HepG2 (cell line): Measurements from ENCODE around the gene IGF2BP3. TPM values are rescaled to one million over a fixed set of nuclear protein-coding genes. Genes with fewer than 3 reads are reported as not detected.
A peak's percentile ranks its signal among the peaks of the same experiment; 100 is the strongest.

ENCODE experiments used
- ATAC-seq: fragments of 200-7000 bp; cut with Tn5 transposase; 3 replicates; pipeline ENCODE4 v1.9.1; 2020; ENCODE audit warnings: mild to moderate bottlenecking, moderate library complexity
- BruUV-seq: library from RNA; stranded (reverse); fragments of 400-500 nt; replicated peaks from 2 replicates; lab custom pipeline; 2021; lab: Mats Ljungman, UMichigan
- CTCF ChIA-PET: fragments of 300-600 bp; formaldehyde crosslinking; extraction: SDS; loops from one replicate; lab custom pipeline; 2021; ENCODE audit warnings: low total read pairs, inconsistent platforms, low intra/inter-chr PET ratio; lab: Yijun Ruan, JAX
- POLR2A ChIA-PET: fragments of 350-600 bp; sonication (Branson Sonifier 250); formaldehyde crosslinking; loops from one replicate; lab custom pipeline; 2020; ENCODE audit warnings: antibody characterized with exemption, inconsistent platforms; lab: Yijun Ruan, JAX
- DNase-seq: peaks from one replicate; pipeline ENCODE4 v3.0.0-alpha.2; 2015; ENCODE audit warnings: low spot score
- FAIRE-seq: peaks from 3 replicates; lab custom pipeline; 2011; peaks lifted over from hg19 to GRCh38; lab: Jason Lieb, UNC
- H2AFZ ChIP-seq: one replicate; pipeline ENCODE4 v1.6.1; 2011; ENCODE audit warnings: low read length, inconsistent platforms
- H3K27ac ChIP-seq: fragments of 300-600 bp; 3 replicates; pipeline ENCODE4 v1.8.0; 2011; ENCODE audit warnings: mixed run types, mild to moderate bottlenecking, mixed read lengths, low read length, inconsistent platforms; ENCODE audit not compliant: insufficient read depth; ENCODE audit errors: extremely low read length
- H3K27me3 ChIP-seq, 2 experiments: fragments of 200-600 bp in 1 of 2; 2 replicates in 1 of 2; 3 replicates in 1 of 2; pipeline versions ENCODE4 v1.6.0 to v1.8.0; 2011; ENCODE audit warnings: low read length in 2 of 2, mild to moderate bottlenecking in 2 of 2, moderate library complexity in 2 of 2, inconsistent platforms in 1 of 2; ENCODE audit not compliant: insufficient read depth in 2 of 2, control insufficient read depth in 1 of 2
- H3K36me3 ChIP-seq, 2 experiments: fragments of 200-600 bp in 1 of 2; replicated peaks in 1 of 2; 2 replicates in 1 of 2; 3 replicates in 1 of 2; pipeline versions ENCODE4 v1.5.1 to v1.8.0; 2011; ENCODE audit warnings: low read length in 2 of 2, inconsistent platforms in 1 of 2; ENCODE audit not compliant: insufficient read depth in 2 of 2, control insufficient read depth in 1 of 2
- H3K4me1 ChIP-seq: 2 replicates; pipeline ENCODE4 v1.5.1; 2012; ENCODE audit warnings: low read length, inconsistent platforms; ENCODE audit not compliant: insufficient read depth
- H3K4me2 ChIP-seq: 2 replicates; pipeline ENCODE4 v1.6.0; 2011; ENCODE audit warnings: low read depth, low read length, inconsistent platforms
- H3K4me3 ChIP-seq, 3 experiments: fragments of 200-600 bp in 1 of 3; sonication (generic), shearing (Covaris generic) in 1 of 3; replicated peaks in 1 of 3; 2 replicates each; pipeline ENCODE4 v1.5.1; 2011 to 2016; ENCODE audit warnings: low read length in 3 of 3, inconsistent platforms in 2 of 3, low read depth in 2 of 3, mild to moderate bottlenecking in 2 of 3, control low read depth in 1 of 3, mixed read lengths in 1 of 3; ENCODE audit not compliant: insufficient read depth in 1 of 3
- H3K79me2 ChIP-seq: one replicate; pipeline ENCODE4 v1.6.1; 2011; ENCODE audit warnings: low read length, inconsistent platforms; ENCODE audit not compliant: insufficient read depth
- H3K9ac ChIP-seq: 2 replicates; pipeline ENCODE4 v1.6.0; 2011; ENCODE audit warnings: mild to moderate bottlenecking, low read depth, low read length, inconsistent platforms; ENCODE audit not compliant: insufficient read depth
- H3K9me3 ChIP-seq: 2 replicates; pipeline ENCODE4 v1.5.1; 2012; ENCODE audit warnings: mild to moderate bottlenecking, low read length
- H4K20me1 ChIP-seq: 2 replicates; pipeline ENCODE4 v1.6.0; 2011; ENCODE audit warnings: inconsistent platforms, mild to moderate bottlenecking, low read length, moderate library complexity; ENCODE audit not compliant: insufficient read depth
- FOXO1 ChIP-seq: sonication (generic); formaldehyde crosslinking; IDR thresholded peaks from 2 replicates; pipeline ENCODE4 v1.4.0; 2020; ENCODE audit warnings: missing genetic modification reagents
- GABPA ChIP-seq, 2 experiments: IDR thresholded peaks; 2 replicates each; pipeline ENCODE4 v1.6.1; 2011 to 2016; ENCODE audit warnings: low read depth in 2 of 2, low read length in 1 of 2, missing biosample characterization in 1 of 2, missing genetic modification characterization in 1 of 2
- HNRNPLL ChIP-seq: fragments of 200-400 bp; formaldehyde crosslinking; IDR thresholded peaks from 2 replicates; pipeline ENCODE4 v1.6.1; 2017; ENCODE audit warnings: mild to moderate bottlenecking, low read depth, low read length; ENCODE audit not compliant: poor library complexity, severe bottlenecking
- HOXA7 ChIP-seq: sonication (generic); formaldehyde crosslinking; IDR thresholded peaks from 2 replicates; pipeline ENCODE4 v1.8.1; 2022; ENCODE audit warnings: mild to moderate bottlenecking, missing genetic modification reagents, moderate library complexity
- NAIF1 ChIP-seq: sonication (generic); formaldehyde crosslinking; IDR thresholded peaks from 2 replicates; pipeline ENCODE4 v1.5.0; 2020; ENCODE audit warnings: mild to moderate bottlenecking, missing genetic modification reagents, borderline replicate concordance
- ZNF891 ChIP-seq: sonication (generic); formaldehyde crosslinking; IDR thresholded peaks from 2 replicates; pipeline ENCODE4 v1.5.0; 2020; ENCODE audit warnings: mild to moderate bottlenecking, missing genetic modification reagents
- WGBS: methylation state at CpG from one replicate; pipeline ENCODE4 v1.1.6; 2017; ENCODE audit warnings: low lambda C conversion rate; 5-methylcytosine and 5-hydroxymethylcytosine counted together
- in situ Hi-C: cut with HindIII; loops from 2 replicates; pipeline ENCODE4 v1.10.0; 2017; ENCODE audit warnings: low pct_unique_long_range_greater_than_20kb; ENCODE audit not compliant: extremely low pct_ligation_motif_present
- intact Hi-C: fragments of 100-400 bp; cut with micrococcal nuclease; formaldehyde crosslinking; loops from one replicate; pipeline ENCODE4 v1.10.0; 2022; ENCODE audit not compliant: unreplicated experiment
- polyA plus RNA-seq, 8 experiments: library from polyadenylated mRNA; depleted of rRNA in 3 of 8; stranded (reverse) in 7 of 8; unstranded in 1 of 8; fragments of >200 nt; fragmentation: Illumina TruSeq in 4 of 8; extraction: Trizol in 4 of 8; gene quantifications; 2 replicates each; pipeline versions ENCODE4 v1.2.1 to v1.2.3, GENCODE V29; 2011 to 2016; ENCODE audit warnings: low read depth in 4 of 8, missing spikeins in 1 of 8, mixed read lengths in 1 of 8; ENCODE audit not compliant: insufficient read depth in 1 of 8
- total RNA-seq, 5 experiments: library from RNA; depleted of rRNA; stranded (reverse); fragments of >200 nt; fragmentation: Illumina TruSeq; extraction: Trizol; gene quantifications; 2 replicates each; pipeline ENCODE4 v1.2.3, GENCODE V29; 2016; ENCODE audit warnings: low read depth in 1 of 5
- TF ChIP-seq, protein P1 (sequence below): sonication (generic); formaldehyde crosslinking; IDR thresholded peaks from 2 replicates; pipeline ENCODE4 v1.5.1; 2020; ENCODE audit warnings: missing genetic modification reagents, mild to moderate bottlenecking, borderline replicate concordance
- TF ChIP-seq, protein P2 (sequence below): sonication (generic); formaldehyde crosslinking; IDR thresholded peaks from 2 replicates; pipeline ENCODE4 v1.5.0; 2020; ENCODE audit warnings: mild to moderate bottlenecking, missing genetic modification reagents
- TF ChIP-seq, protein P3 (sequence below): sonication (generic); formaldehyde crosslinking; IDR thresholded peaks from 2 replicates; pipeline ENCODE4 v1.4.0; 2020; ENCODE audit warnings: missing genetic modification reagents
- TF ChIP-seq, protein P4 (sequence below): sonication (generic); formaldehyde crosslinking; IDR thresholded peaks from 2 replicates; pipeline ENCODE4 v1.9.0; 2022; ENCODE audit warnings: missing genetic modification reagents, mild to moderate bottlenecking, borderline replicate concordance
- TF ChIP-seq, protein P5 (sequence below): IDR thresholded peaks from 2 replicates; pipeline ENCODE4 v1.6.1; 2012; ENCODE audit warnings: inconsistent platforms

The IGF2BP3 gene
- total and polyA plus RNA-seq, 2 of the 13 experiments (the other 11 are each of a cell fraction or from before 2014, with no cell fraction given): 37.7 to 39.5 TPM

DNA sequence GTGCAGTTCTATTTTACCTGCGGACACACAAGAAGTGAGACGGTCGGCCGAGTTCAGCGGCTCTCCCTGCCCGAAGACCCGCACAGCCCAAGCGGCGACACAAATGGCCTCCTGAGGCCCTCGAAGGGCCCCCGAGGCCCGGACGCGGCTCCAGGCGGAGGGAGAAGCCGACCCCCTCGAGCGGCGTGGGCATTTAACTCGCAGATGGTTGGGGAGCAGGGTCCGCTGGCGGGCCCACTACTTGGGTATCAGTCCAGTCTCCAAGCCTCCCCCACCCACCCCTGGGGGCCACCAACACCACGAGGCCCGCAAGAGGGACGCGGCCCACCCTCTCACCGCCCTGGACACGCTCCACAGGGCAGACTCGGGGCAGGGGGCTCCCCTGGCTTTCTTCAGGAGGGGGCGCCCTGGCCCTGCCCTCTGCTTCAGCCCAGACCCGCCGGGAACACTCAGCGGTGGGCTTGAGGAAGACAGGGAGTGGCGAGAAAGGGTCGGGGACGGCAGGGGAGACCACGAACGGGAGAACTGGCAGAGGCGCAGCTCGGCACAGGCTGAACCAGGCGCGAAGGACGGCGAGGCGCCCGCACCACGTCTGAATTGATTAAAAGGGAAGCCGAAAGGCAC lies 1.7 kb downstream of the IGF2BP3 start (continued):
- TF ChIP-seq, protein P1, sequence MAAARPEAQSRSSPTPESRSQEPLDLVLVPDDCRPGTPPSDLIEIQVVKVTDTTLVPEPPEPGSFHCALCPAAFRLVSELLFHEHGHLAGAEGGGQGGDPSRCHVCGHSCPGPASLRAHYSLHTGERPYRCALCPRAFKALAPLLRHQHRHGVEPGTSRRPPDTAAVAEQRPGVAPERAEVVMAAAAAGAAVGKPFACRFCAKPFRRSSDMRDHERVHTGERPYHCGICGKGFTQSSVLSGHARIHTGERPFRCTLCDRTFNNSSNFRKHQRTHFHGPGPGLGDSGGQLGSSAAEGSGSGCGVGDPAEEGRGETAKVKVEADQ (CRISPR knock-in tag): 0 out of 2 replicates have a peak, but pooled peaks have one; percentile 17
- TF ChIP-seq, protein P2, sequence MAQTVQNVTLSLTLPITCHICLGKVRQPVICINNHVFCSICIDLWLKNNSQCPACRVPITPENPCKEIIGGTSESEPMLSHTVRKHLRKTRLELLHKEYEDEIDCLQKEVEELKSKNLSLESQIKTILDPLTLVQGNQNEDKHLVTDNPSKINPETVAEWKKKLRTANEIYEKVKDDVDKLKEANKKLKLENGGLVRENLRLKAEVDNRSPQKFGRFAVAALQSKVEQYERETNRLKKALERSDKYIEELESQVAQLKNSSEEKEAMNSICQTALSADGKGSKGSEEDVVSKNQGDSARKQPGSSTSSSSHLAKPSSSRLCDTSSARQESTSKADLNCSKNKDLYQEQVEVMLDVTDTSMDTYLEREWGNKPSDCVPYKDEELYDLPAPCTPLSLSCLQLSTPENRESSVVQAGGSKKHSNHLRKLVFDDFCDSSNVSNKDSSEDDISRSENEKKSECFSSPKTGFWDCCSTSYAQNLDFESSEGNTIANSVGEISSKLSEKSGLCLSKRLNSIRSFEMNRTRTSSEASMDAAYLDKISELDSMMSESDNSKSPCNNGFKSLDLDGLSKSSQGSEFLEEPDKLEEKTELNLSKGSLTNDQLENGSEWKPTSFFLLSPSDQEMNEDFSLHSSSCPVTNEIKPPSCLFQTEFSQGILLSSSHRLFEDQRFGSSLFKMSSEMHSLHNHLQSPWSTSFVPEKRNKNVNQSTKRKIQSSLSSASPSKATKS (CRISPR knock-in tag): no peak
- peak; percentile 16 for TF ChIP-seq HNRNPLL
- no peak for TF ChIP-seq GABPA (IDR thresholded peaks at IDR 0.05; ENCODE audit: low read depth, low read length)
- no peak for TF ChIP-seq GABPA (CRISPR knock-in tag; IDR thresholded peaks at IDR 0.05; ENCODE audit: low read depth)
- TF ChIP-seq ZNF891 (CRISPR knock-in tag): no peak

DNA sequence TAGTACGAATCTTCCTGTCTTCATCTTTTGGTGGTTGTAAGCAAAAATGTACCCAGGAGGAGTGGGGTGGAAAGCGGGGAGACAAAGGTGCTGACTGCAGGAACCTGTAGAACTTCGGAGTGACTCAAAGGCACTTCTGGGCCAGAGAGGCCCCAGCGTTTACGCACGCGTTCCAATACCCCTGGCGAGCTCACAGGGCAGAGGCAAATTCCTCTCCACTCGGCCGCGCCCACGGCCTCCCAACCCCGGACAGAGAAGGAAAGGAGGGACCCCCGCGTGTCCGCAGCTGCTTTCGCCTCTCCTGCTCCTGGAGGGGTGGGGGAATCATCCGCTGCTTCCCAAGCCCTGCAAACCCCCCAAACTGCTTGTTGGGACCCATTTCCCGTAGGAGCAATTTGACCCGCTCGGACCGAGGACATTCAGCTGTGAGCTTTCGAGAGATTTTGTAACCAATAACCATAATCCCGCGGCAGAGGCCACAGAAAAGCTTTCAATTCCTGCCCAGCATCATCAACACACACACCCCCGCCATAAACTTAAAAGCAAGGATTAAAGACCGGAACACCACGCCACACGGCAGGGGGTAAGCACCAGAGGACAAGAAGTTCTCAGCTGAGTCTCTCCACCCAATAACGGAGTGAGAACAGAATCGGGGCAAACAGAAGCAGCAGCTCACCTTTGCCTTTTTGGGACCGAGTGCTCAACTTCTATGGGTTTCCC lies 2.3 kb downstream of the IGF2BP3 start:
- ChIA-PET POLR2A (interaction anchor here (0.8 to 2.2 kb wide), 12 partner anchors 10 to 195 kb away, joined by 3 to 8 read pairs (median 4); partner anchors contain the start of gene TRA2A), CTCF (no interaction called here)
- Histone ChIP-seq H3K4me1 (peaks cover 47% of the 10 kb centered on the region), H3K9ac (peak overlapping the region; percentile 94), H3K4me3 (peak overlapping the region; percentile 86 to 93 (median 91)), H4K20me1 (peaks cover 24% of the 10 kb centered on the region), H3K36me3 (0 out of 5 replicates have a peak, but pooled peaks cover 0 to 6% of the 10 kb centered on the region in 2 experiments), H3K27me3 (no peaks in the 10 kb centered on the region; a peak in 1 of 5 replicates), H3K4me2 (peak overlapping the region; percentile 92), H2AFZ (no peak overlapping the region), H3K27ac (peak overlapping the region; percentile 96), H3K9me3 (no peaks in the 10 kb centered on the region), H3K79me2 (peaks cover 90% of the 10 kb centered on the region)
- WGBS: 0% methylated on average over 18 of the region's 32 CpGs
- DNase-seq (peak; percentile 56), ATAC-seq (peak; percentile 46), FAIRE-seq (no peak)
- in situ Hi-C loops (no loop called here), intact Hi-C loops (no loop called here)
- BruUV-seq: TSS peak; percentile 24
- no peak for TF ChIP-seq FOXO1 (CRISPR knock-in tag)
- peak; percentile 31; the same call in 1 of the 2 replicates for TF ChIP-seq NAIF1 (CRISPR knock-in tag)
- TF ChIP-seq HOXA7: no peak
- TF ChIP-seq, protein P3, sequence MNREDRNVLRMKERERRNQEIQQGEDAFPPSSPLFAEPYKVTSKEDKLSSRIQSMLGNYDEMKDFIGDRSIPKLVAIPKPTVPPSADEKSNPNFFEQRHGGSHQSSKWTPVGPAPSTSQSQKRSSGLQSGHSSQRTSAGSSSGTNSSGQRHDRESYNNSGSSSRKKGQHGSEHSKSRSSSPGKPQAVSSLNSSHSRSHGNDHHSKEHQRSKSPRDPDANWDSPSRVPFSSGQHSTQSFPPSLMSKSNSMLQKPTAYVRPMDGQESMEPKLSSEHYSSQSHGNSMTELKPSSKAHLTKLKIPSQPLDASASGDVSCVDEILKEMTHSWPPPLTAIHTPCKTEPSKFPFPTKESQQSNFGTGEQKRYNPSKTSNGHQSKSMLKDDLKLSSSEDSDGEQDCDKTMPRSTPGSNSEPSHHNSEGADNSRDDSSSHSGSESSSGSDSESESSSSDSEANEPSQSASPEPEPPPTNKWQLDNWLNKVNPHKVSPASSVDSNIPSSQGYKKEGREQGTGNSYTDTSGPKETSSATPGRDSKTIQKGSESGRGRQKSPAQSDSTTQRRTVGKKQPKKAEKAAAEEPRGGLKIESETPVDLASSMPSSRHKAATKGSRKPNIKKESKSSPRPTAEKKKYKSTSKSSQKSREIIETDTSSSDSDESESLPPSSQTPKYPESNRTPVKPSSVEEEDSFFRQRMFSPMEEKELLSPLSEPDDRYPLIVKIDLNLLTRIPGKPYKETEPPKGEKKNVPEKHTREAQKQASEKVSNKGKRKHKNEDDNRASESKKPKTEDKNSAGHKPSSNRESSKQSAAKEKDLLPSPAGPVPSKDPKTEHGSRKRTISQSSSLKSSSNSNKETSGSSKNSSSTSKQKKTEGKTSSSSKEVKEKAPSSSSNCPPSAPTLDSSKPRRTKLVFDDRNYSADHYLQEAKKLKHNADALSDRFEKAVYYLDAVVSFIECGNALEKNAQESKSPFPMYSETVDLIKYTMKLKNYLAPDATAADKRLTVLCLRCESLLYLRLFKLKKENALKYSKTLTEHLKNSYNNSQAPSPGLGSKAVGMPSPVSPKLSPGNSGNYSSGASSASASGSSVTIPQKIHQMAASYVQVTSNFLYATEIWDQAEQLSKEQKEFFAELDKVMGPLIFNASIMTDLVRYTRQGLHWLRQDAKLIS (CRISPR knock-in tag): no peak
- TF ChIP-seq, protein P4, sequence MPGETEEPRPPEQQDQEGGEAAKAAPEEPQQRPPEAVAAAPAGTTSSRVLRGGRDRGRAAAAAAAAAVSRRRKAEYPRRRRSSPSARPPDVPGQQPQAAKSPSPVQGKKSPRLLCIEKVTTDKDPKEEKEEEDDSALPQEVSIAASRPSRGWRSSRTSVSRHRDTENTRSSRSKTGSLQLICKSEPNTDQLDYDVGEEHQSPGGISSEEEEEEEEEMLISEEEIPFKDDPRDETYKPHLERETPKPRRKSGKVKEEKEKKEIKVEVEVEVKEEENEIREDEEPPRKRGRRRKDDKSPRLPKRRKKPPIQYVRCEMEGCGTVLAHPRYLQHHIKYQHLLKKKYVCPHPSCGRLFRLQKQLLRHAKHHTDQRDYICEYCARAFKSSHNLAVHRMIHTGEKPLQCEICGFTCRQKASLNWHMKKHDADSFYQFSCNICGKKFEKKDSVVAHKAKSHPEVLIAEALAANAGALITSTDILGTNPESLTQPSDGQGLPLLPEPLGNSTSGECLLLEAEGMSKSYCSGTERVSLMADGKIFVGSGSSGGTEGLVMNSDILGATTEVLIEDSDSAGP (CRISPR knock-in tag): 0 out of 2 replicates have a peak, but pooled peaks have one; percentile 33
- TF ChIP-seq, protein P5, sequence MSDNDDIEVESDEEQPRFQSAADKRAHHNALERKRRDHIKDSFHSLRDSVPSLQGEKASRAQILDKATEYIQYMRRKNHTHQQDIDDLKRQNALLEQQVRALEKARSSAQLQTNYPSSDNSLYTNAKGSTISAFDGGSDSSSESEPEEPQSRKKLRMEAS: peak; percentile 67
